ENCODE results near the gene DTYMK. TPM values are rescaled to one million over a fixed set of nuclear protein-coding genes. Genes with fewer than 3 reads are reported as not detected.
A peak's percentile ranks its signal among the peaks of the same experiment; 100 is the strongest.

The DTYMK gene
- total and polyA plus RNA-seq, 2 experiments from 2014 or later = 20.7 to 55.5 TPM

- WGBS (ENCODE audit: low lambda C conversion rate, missing lambda C conversion rate) = 0% methylated on average over 22 of the region's 96 CpGs
- TF ChIP-seq EZH2 (IDR thresholded peaks at IDR 0.05; ENCODE audit: borderline replicate concordance) = no peak
- no peak for TF ChIP-seq EZH2phosphoT487 (IDR thresholded peaks at IDR 0.05; ENCODE audit: low read depth, severe bottlenecking, unreplicated experiment)
- no peak for TF ChIP-seq CTCF (IDR thresholded peaks at IDR 0.05; ENCODE audit: poor library complexity)
- Histone ChIP-seq H2AFZ (peak within 1 kb of the TSS; percentile 67), H3K79me2 (peaks cover 34% of the 10 kb centered on the region), H3K4me2 (peak within 1 kb of the TSS; percentile 96), H3K36me3 (replicated peaks; ENCODE audit: insufficient read depth, low read depth) (no peaks in the 10 kb centered on the region), H3K4me3 (peak within 1 kb of the TSS; percentile 96), H4K20me1 (ENCODE audit: insufficient read depth, poor library complexity, severe bottlenecking) (peaks cover 8% of the 10 kb centered on the region), H3K27ac (peak within 1 kb of the TSS; percentile 97), H3K27me3 (no peaks in the 10 kb centered on the region), H3K4me1 (ENCODE audit: insufficient read depth) (peaks cover 13% of the 10 kb centered on the region), H3K9me3 (ENCODE audit: low read depth) (no peaks in the 10 kb centered on the region), H3K9me2 (replicated peaks; ENCODE audit: insufficient read depth) (no peaks in the 10 kb centered on the region)
- peak; percentile 98 for DNase-seq (ENCODE audit: low spot score)
Observed at GRCh38 chr2:241701399-241702154, 15.0 kb upstream of the DTYMK start, which contains the start of gene ING5. ING5 (plus strand) TSS chr2:241702039; CDS start chr2:241702066, 27 bp downstream.

- Histone ChIP-seq H3K4me2 (peak overlapping the region; percentile 96), H3K79me2 (peaks cover 34% of the 10 kb centered on the region), H3K9me3 (ENCODE audit: low read depth) (no peaks in the 10 kb centered on the region), H3K4me1 (ENCODE audit: insufficient read depth) (peaks cover 13% of the 10 kb centered on the region), H3K4me3 (peak overlapping the region; percentile 77), H2AFZ (peak overlapping the region; percentile 67), H4K20me1 (ENCODE audit: insufficient read depth, poor library complexity, severe bottlenecking) (peaks cover 8% of the 10 kb centered on the region), H3K27ac (peak overlapping the region; percentile 97), H3K27me3 (no peaks in the 10 kb centered on the region), H3K9me2 (replicated peaks; ENCODE audit: insufficient read depth) (no peaks in the 10 kb centered on the region), H3K36me3 (replicated peaks; ENCODE audit: insufficient read depth, low read depth) (no peaks in the 10 kb centered on the region)
- WGBS (ENCODE audit: low lambda C conversion rate, missing lambda C conversion rate) = 1% methylated on average over 17 of the region's 17 CpGs
- no peak for DNase-seq (ENCODE audit: low spot score)
- TF ChIP-seq CTCF (IDR thresholded peaks at IDR 0.05; ENCODE audit: poor library complexity) (peak; percentile 50), EZH2phosphoT487 (IDR thresholded peaks at IDR 0.05; ENCODE audit: low read depth, severe bottlenecking, unreplicated experiment) (no peak)
Observed at GRCh38 chr2:241701149-241701398, 14.5 kb upstream of the DTYMK start.

- TF ChIP-seq EZH2phosphoT487 (IDR thresholded peaks at IDR 0.05; ENCODE audit: low read depth, severe bottlenecking, unreplicated experiment) = no peak
- TF ChIP-seq CTCF (IDR thresholded peaks at IDR 0.05; ENCODE audit: poor library complexity) = no peak
- TF ChIP-seq EZH2 (IDR thresholded peaks at IDR 0.05; ENCODE audit: borderline replicate concordance) = no peak
- Histone ChIP-seq H3K27me3 (no peaks in the 10 kb centered on the region), H3K79me2 (peaks cover 3% of the 10 kb centered on the region), H3K27ac (no peak overlapping the region), H3K9me3 (ENCODE audit: low read depth) (no peaks in the 10 kb centered on the region), H3K4me2 (no peak overlapping the region), H3K4me3 (no peak overlapping the region), H2AFZ (no peak overlapping the region), H3K4me1 (ENCODE audit: insufficient read depth) (peaks cover 1% of the 10 kb centered on the region), H3K36me3 (replicated peaks; ENCODE audit: insufficient read depth, low read depth) (no peaks in the 10 kb centered on the region), H3K9me2 (replicated peaks; ENCODE audit: insufficient read depth) (no peaks in the 10 kb centered on the region), H4K20me1 (ENCODE audit: insufficient read depth, poor library complexity, severe bottlenecking) (no peaks in the 10 kb centered on the region)
- WGBS (ENCODE audit: low lambda C conversion rate, missing lambda C conversion rate) = 98% methylated on average over 4 of the region's 4 CpGs
- DNase-seq (ENCODE audit: low spot score) = no peak
Observed at GRCh38 chr2:241695651-241696050, 9.0 kb upstream of the DTYMK start.

All from hepatocyte (in vitro differentiated cells).